Stimulated activated CD4-positive, alpha-beta T cell treated with anti-CD3 and anti-CD28 coated beads, Interleukin-1b, Interleukin-23, amount 100 ng/mL, for 1 hour (primary cell): ENCODE measurements around the gene GPR3.
"Not testable (repeated sequence)": the region's sequence is repeated elsewhere in the genome, so short reads cannot be mapped to it uniquely, and the experiment has no call there.

Experiments used
- DNase-seq, 2 donors: peaks; one replicate each; pipeline ENCODE4 v3.0.0-alpha.2; 2020; ENCODE audit warnings: low read depth in 2 of 2

The GPR3 gene

DNA sequence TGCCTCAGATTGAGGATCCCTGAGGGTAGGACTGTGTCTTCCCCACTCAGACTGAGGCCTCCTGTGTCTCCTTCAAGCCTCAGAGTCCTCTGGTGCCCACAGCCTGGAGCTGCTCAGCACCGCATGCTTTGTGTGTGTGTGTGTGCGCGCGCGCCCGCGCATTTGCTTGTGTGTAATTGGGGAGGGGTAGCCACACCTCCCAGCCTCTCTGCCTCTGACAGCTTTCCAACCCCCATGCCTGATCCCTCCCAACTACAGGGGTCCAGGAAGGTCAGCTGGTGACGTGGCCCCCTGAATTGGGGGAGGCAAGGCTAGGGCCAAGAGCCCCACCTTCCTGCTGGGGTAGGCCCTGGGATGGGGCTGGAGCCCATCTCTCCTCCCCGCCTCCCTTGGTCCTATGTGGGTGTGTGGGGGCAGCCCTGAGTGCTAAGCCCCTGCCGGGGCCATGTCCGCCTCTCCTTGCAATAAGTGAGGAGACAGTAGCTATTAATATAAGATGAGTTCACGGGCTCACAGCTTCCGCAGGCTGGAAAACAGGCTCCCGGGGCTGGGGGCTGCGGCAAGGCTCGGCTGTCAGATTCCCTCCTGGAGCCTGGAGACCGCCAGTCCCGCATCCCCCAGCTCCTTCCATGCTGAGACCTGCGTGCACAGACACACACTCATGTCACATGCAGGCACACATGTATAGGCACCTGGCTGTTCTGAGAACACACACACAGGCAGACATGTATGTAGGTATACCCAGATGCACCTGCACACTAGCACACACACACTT lies 7.0 kb downstream of the GPR3 start:
- DNase-seq = no peak

DNA sequence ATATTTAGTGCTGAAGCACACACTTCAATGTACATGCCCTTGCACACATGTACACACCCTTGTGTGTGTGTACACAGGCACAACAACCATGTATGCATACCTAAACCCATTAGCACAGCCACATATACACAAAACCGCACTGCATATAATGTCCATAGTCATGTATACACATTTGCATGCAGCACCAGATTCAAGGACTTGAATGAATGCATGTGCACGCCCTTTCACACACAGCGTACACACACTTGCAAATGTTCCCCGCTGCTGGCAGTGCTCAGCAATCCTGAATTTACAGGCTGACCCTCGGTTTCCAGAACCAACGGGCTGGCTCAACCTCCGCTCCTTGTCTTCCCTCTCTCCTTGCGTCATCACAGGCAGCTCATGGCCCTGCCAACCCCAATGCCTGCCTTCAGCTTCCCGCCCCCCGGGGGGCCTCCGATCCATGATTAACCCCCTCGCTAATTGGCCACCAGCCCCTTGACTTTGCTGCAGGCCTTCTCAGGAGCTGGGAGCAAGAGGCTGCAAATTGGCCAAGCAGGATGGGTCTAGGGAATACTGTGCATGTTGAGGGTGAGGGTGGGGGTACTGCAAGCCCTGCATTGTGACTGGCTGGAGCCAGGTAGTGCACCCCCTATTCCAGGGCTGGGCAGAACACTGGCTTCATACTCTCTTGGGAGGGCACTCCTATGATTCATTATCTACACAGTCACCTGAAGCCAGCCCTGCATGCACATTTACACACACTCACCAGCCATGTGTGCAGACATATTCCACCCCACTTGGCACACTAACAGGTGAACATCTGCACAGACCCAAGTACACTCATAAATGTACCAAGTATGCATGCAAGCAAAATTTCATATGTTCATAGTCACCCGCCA lies 7.9 kb downstream of the GPR3 start:
- DNase-seq = no peak

DNA sequence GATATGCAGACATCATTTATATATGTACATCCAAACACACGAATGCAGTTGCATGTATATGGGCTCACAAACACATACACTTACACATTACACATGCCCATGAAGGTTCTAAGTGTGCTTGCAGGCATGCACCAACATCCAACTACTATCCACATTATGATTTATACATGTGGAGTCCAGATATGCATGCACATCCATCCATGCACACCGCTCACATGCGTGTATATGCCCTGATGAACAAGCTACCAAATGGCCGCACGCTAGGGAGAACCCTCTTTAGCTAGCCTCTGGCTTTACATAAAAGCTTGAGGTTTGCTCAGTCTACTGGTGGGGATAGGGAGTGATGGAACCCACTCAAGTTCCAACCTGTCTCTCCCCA lies 8.5 kb downstream of the GPR3 start:
- no peak for DNase-seq

GRCh38 chr1:27402349-27402754 lies 9.9 kb downstream of the GPR3 start:
- no peak for DNase-seq

DNA sequence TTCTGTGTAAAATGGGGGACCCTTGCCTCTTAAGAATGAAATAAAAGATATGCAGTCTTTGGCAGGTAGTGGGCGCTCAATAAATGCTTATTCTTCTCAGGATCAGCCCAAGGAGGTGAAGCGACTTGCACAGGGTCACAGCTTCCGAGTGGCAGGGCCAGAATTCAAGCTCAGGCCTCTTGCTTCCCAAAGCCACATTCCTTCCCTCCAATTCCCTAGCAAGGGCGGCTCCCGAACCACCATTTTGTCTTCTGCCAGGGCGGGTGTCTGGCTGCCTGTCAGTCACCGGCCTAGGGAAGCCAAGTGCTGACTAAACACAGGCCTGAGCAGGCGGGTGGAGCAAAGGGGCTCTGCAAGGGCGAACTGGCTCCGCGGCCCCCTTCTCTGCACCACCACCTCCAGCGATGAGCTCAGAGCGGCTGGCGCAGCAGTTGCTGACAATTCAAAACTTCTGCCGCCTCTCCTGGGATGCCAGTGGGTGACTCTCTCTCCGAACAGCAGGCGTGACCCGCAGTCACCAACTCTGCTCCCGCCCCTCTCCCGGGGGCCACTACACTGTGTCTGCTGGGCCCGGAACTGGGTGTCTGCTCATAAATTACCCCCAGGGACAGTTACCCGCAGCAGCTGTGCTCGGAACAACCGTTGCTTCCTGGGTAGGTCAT lies 10.8 kb downstream of the GPR3 start:
- no peak for DNase-seq

GRCh38 chr1:27403931-27404330 lies 11.5 kb downstream of the GPR3 start:
- no peak for DNase-seq

DNA sequence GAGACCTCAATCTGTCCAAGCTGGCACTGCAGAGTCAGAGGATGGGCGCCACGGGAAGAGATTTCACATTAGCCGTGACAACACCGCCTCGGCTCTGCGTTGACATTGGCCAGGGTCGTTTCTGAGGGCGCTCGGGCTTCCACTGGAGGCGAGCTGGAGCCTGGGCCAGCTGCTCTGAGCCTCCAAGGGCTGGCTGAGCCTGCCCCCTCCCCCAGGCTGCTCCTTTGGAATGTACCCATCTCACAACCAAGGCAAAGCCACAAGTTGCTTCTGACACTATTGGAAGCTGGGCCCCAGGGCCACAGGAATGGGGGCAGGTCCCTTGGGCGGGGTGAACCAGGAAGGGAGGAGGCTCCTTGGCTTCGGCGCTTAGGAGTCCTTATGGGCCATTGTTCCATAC lies 12.7 kb downstream of the GPR3 start:
- DNase-seq = no peak

DNA sequence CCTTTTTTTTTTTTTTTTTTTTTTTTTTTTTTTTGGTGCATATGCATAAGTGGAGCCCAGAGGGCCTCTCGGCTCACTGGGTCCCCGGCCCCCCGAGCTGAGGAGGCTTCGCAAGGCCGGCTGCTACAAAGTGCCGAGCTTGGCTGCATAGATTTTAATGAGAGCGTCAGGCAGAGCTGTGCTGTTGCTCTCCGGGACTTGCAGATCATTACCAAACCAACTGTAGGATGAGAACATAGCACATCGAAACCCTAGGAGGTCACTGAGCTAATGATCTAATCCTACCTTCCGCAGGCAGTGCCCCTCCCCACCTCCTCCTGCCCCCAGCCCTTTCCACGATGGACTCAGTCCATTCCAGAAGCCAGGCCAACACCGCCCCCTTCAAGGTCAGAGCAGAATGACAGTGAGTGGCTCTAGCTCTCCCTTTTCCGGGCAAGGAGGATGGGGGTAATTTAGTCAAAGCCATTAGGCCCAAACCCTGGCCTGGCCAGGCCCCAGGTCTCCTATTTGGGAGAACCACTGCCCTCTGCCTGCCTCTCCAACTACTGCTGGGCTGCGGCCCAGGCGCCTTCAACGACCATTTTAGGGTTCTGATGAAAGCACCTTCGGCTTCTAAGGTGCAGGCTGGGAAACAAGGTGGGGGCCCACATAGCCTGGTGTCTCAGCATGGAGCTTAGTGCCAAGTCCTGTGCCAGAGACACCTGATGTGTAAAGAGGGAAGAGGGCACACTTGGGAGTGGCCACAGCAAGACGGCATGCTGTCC lies 13.4 kb downstream of the GPR3 start:
- DNase-seq = not testable (repeated sequence)

DNA sequence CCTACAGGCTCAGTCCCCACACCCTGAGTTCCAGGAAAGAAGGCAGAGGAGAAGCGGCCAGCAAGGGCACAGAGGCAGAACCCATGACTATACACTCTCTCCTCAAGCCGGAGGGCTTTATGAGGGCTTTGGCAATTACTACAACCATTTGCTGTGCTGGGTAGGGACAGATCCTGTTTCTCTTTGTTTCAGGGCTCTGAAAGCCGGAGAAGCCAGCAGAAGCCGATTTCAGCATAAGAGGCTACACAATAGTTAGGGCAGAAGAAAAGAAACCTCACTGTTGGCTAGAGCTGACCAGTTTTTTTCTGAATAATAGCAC lies 13.9 kb downstream of the GPR3 start:
- DNase-seq = no peak

DNA sequence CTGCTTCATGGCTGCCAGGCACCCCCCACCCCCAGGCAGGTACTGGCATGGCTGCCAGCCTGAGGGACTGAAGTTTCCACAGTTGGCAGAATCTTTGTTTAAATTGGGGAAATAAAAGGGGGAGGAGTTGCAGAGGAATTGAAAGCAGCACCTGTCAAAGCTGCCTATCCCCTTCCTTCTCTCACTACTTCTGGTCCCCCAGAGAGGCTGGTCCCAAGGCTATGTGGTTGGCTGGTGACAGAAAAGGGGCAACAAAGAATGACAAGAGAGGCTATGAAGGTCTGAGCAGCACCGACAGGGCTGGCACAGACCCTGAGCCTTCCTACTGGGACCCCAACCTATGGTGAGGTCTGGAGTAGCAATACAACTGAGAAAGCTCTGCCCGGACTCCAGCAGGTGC lies 14.4 kb downstream of the GPR3 start:
- not testable (repeated sequence) for DNase-seq

DNA sequence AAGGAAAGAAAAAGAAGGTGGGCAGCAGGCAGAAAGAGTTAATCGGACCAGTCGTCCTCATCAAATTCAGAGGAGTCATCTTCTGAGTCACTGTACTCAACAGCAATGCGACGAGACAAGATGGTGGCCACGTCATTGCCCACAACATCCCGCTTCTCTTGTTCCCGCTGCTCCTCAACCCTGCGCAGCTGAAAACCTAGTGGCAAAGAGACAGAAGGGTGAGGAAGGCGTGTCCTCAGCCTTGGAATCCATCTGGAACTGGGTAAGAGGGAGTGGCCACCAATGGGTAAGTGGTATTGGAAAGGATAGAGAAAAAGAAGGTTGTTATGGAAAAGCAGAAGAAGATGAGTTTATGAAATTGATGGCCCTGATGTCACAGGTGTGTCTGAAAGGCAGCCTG lies 15.7 kb downstream of the GPR3 start:
- no peak for DNase-seq

DNA sequence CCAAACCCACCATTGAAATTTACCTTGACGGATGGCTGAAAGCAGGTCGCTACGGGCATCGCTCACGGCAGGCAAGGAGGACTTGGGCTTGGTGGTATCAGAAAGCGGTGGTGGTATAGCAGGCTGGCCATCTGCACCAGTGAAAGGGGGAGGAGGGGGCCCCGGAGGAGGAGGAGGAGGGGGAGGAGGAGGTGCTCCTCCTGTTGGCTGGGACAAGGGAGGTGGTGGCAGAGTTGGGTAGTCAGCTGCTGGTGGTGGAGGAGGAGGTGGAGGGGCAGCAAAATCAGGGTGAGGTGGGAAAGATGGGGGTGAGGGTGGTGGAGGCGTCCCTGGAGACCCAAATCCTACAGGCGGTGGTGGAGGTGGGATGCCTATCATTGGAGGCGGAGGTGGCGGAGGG lies 17.2 kb downstream of the GPR3 start:
- DNase-seq = no peak

DNA sequence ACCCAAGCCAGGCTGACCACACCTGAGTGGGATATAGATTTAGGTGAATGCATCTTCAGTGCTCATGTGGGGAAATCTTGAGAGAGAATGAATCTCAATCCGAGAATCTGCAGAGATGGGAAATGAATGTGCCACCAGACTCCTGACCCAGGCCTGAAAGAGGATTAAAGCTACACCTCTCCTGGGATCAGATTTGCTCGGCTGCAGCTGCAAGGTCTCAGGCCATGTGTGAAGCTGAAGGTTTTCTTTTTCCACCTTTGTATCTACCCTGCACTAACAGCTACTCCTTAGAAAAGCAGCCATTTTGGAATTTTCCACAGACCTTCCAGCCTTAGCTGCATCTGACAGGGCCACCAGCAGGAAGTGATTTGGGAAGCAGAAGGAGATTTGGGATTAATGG lies 18.3 kb downstream of the GPR3 start:
- DNase-seq = no peak

DNA sequence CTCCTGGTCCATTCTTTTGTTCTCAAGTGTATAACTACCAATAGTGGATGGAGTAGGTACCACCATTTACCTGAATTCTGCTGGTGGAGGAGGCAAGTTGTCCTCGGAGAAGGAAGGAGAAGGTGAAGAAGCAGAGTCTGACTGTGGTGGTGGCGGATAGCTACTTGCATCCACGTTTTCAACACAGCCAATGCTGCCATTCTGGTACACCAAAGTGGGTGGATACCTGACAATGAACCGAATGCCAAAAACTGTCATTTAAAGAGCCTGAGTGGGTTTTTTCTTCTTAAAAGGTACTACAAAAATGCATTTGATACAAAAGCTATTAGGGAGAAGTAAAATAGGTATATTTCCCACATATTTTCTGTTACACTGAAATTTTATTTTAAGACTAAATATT lies 20.1 kb downstream of the GPR3 start:
- no peak for DNase-seq

DNA sequence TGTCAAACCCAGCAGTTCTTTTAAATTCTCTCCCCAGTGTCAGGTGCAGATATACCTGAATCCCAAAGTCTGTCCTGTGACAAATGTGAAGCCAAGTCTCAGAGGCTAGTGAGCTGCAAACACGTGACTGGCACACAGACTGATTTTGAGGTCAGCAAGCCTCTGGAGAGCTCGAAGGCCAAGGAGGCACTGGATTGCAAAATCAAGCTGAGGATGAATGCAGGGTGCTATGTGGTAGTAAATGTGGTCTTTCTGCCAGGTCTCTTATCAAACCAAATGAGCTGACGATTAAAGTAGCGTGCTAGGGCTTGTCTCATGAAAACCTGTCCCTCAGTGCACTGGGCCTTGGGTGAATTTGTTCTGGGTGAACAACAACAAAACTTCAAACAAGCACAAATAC lies 20.6 kb downstream of the GPR3 start:
- no peak for DNase-seq

DNA sequence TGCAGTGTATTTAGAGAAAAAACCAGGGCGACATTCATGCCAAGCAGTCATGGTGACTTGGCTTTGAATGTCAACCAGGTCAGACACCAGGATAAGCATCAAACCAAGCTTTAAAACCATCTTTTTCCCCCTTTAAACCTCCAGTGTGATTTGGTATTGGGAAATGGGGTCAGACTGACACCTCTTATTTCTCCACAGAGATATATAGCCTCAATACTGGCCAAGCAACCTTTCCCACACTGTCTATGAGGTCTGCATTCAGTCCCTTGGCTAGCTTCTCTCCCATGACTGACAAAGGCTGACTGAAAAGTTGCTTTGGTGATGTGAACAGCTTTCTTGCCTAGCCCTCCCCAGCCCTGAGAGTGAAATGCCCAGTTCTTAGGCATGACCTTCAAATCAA lies 21.7 kb downstream of the GPR3 start:
- no peak for DNase-seq

GRCh38 chr1:27416387-27417111 lies 24.1 kb downstream of the GPR3 start:
- no peak for DNase-seq

GRCh38 chr1:27417713-27418112 lies 25.3 kb downstream of the GPR3 start:
- no peak for DNase-seq

- DNase-seq = no peak
Observed at GRCh38 chr1:27418326-27419185, 26.1 kb downstream of the GPR3 start.

DNA sequence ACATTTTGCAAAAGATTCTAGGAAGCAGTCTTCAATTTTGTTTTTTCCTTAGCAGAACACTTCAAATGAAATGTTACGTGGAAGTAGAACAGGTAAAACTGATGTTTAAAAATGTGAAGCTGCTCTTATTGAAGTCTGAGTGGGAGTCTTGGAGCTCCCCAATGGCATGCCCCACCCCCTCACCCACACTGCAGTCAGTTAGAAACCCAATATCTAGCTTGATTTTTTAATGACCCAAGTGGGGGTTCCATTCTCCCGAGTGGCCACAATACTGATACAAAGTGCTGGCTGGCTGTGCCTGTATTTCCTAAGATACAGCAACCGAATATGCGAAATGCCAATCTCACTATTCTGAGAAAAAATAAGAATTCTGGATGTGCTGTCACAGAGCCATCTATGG lies 31.3 kb downstream of the GPR3 start:
- DNase-seq = no peak
